ENCODE measurements around the gene CROCC2.

Gene CROCC2

GRCh38 chr2:240935103-240935876 lies 29.2 kb downstream of the CROCC2 start:
- TF ChIP-seq CTCF (IDR thresholded peaks at IDR 0.05): no peak

- TF ChIP-seq CTCF (IDR thresholded peaks at IDR 0.05): no peak
Measured at GRCh38 chr2:240936106-240936505, 30.0 kb downstream of the CROCC2 start.

- TF ChIP-seq CTCF (IDR thresholded peaks at IDR 0.05): no peak
Measured at GRCh38 chr2:240946046-240946445, 39.9 kb downstream of the CROCC2 start.

- no peak for TF ChIP-seq CTCF (IDR thresholded peaks at IDR 0.05)
Measured at GRCh38 chr2:240946654-240947053, 40.5 kb downstream of the CROCC2 start.

- no peak for TF ChIP-seq CTCF (IDR thresholded peaks at IDR 0.05)
Measured at GRCh38 chr2:240947176-240947575, 41.0 kb downstream of the CROCC2 start.

- no peak for TF ChIP-seq CTCF (IDR thresholded peaks at IDR 0.05)
Measured at GRCh38 chr2:240947607-240948006, 41.5 kb downstream of the CROCC2 start.

GRCh38 chr2:240948086-240948485 lies 42.0 kb downstream of the CROCC2 start:
- no peak for TF ChIP-seq CTCF (IDR thresholded peaks at IDR 0.05)

Data from LNCAP (cell line).